Keratinocyte (primary cell): Measurements from ENCODE around the gene TRIM67. TPM values are rescaled to one million over a fixed set of nuclear protein-coding genes. Genes with fewer than 3 reads are reported as not detected.

Source experiments
- DNase-seq: peaks from one replicate; pipeline ENCODE4 v3.0.0-alpha.2; 2011; ENCODE audit warnings: low read depth, missing footprints, low spot score
- FAIRE-seq: peaks from 2 replicates; lab custom pipeline; 2011; peaks lifted over from hg19 to GRCh38; lab: Jason Lieb, UNC
- H2AFZ ChIP-seq: 2 replicates; pipeline ENCODE4 v1.6.0; 2012; ENCODE audit warnings: low read length, control low read depth, inconsistent platforms; ENCODE audit not compliant: control insufficient read depth
- H3K27ac ChIP-seq: 2 replicates; pipeline ENCODE4 v1.5.1; 2011; ENCODE audit warnings: low read length; ENCODE audit not compliant: control insufficient read depth, insufficient read depth
- H3K27me3 ChIP-seq: 3 replicates; pipeline ENCODE4 v1.6.0; 2011; ENCODE audit warnings: low read length; ENCODE audit not compliant: control insufficient read depth, insufficient read depth; ENCODE audit errors: extremely low read depth
- H3K36me3 ChIP-seq, 2 experiments: 2 replicates in 1 of 2; 3 replicates in 1 of 2; pipeline ENCODE4 v1.5.1; 2011; ENCODE audit warnings: low read length in 2 of 2, mild to moderate bottlenecking in 1 of 2; ENCODE audit not compliant: control insufficient read depth in 2 of 2, insufficient read depth in 2 of 2; ENCODE audit errors: extremely low read depth in 1 of 2
- H3K4me1 ChIP-seq: 3 replicates; pipeline ENCODE4 v1.5.1; 2011; ENCODE audit warnings: low read length; ENCODE audit not compliant: control insufficient read depth, insufficient read depth; ENCODE audit errors: extremely low read depth
- H3K4me2 ChIP-seq: 3 replicates; pipeline ENCODE4 v1.6.0; 2011; ENCODE audit warnings: low read depth, low read length; ENCODE audit not compliant: control insufficient read depth, insufficient read depth; ENCODE audit errors: extremely low read depth
- H3K4me3 ChIP-seq, 3 experiments: fragments of 200-600 bp in 1 of 3; sonication (generic) in 1 of 3; 2 replicates in 2 of 3; 3 replicates in 1 of 3; pipeline ENCODE4 v1.5.1; 2011 to 2016; ENCODE audit warnings: low read length in 3 of 3, mild to moderate bottlenecking in 3 of 3, control low read depth in 2 of 3, inconsistent platforms in 1 of 3, low read depth in 1 of 3, mixed read lengths in 1 of 3, mixed run types in 1 of 3, moderate library complexity in 1 of 3; ENCODE audit not compliant: control insufficient read depth in 2 of 3, insufficient read depth in 2 of 3; ENCODE audit errors: extremely low read depth in 1 of 3
- H3K79me2 ChIP-seq: 2 replicates; pipeline ENCODE4 v1.6.0; 2012; ENCODE audit warnings: low read length; ENCODE audit not compliant: control insufficient read depth, insufficient read depth
- H3K9ac ChIP-seq: 3 replicates; pipeline ENCODE4 v1.6.0; 2011; ENCODE audit warnings: low read length; ENCODE audit not compliant: control insufficient read depth, insufficient read depth; ENCODE audit errors: extremely low read depth
- H3K9me1 ChIP-seq: 3 replicates; pipeline ENCODE4 v1.6.0; 2011; ENCODE audit warnings: low read length; ENCODE audit not compliant: control insufficient read depth, insufficient read depth; ENCODE audit errors: extremely low read depth
- H3K9me3 ChIP-seq: 2 replicates; pipeline ENCODE4 v1.5.1; 2012; ENCODE audit warnings: low read depth, low read length; ENCODE audit not compliant: control insufficient read depth
- H4K20me1 ChIP-seq: 3 replicates; pipeline ENCODE4 v1.6.0; 2011; ENCODE audit warnings: low read length; ENCODE audit not compliant: control insufficient read depth, insufficient read depth; ENCODE audit errors: extremely low read depth
- CTCF ChIP-seq, 3 experiments: IDR thresholded peaks in 1 of 3; conservative IDR thresholded peaks in 1 of 3; optimal IDR thresholded peaks in 1 of 3; 2 replicates in 2 of 3; 3 replicates in 1 of 3; pipeline versions ENCODE3 to v1.5.1; 2011; ENCODE audit warnings: low read length in 3 of 3, mild to moderate bottlenecking in 3 of 3, moderate library complexity in 2 of 3, control low read depth in 1 of 3, inconsistent platforms in 1 of 3; ENCODE audit not compliant: insufficient read depth in 2 of 3; ENCODE audit errors: extremely low read depth in 1 of 3
- EZH2 ChIP-seq: IDR thresholded peaks from one replicate; pipeline ENCODE4 v1.6.1; 2012; ENCODE audit warnings: inconsistent platforms, mild to moderate bottlenecking, low read length, moderate library complexity
- dilution Hi-C: fragments of 300-500 bp; cut with MboI; formaldehyde crosslinking; loops from one replicate; pipeline ENCODE4 v1.7.0; 2020; ENCODE audit warnings: low sequenced_read_pairs; ENCODE audit not compliant: extremely low pct_ligation_motif_present
- polyA plus RNA-seq, 5 experiments: library from polyadenylated mRNA; depleted of rRNA in 3 of 5; stranded (reverse) in 3 of 5; stranded (forward) in 1 of 5; unstranded in 1 of 5; fragments of >200 nt; gene quantifications; 1 replicate in 1 of 5; 2 replicates in 3 of 5; 3 replicates in 1 of 5; pipeline versions ENCODE4 v1.2.1 to v1.2.3, GENCODE V29; 2011 to 2012; ENCODE audit warnings: missing spikeins in 2 of 5, low read depth in 1 of 5, low replicate concordance in 1 of 5

The TRIM67 gene
- polyA plus RNA-seq, 1 donor (not counting 4 experiments of a cell fraction or from before 2014, with no cell fraction given): not detected

- no peaks in the 10 kb centered on the region for H3K4me1 ChIP-seq
- no peaks in the 10 kb centered on the region for H4K20me1 ChIP-seq
- H3K36me3 ChIP-seq: no peaks in the 10 kb centered on the region
- H3K79me2 ChIP-seq: no peaks in the 10 kb centered on the region
- FAIRE-seq: no peak
- TF ChIP-seq CTCF (optimal IDR thresholded peaks at IDR 0.05 in 1 of 3, IDR thresholded peaks at IDR 0.05 in 1 of 3, conservative IDR thresholded peaks at IDR 0.05 in 1 of 3; ENCODE audit: extremely low read depth in 1 of 3, insufficient read depth in 2 of 3, low read length in 3 of 3) (no peak), EZH2 (no peak)
- H3K9me1 ChIP-seq: no peaks in the 10 kb centered on the region
- no peak overlapping the region for H3K9ac ChIP-seq
- peaks cover 48% of the 10 kb centered on the region for H3K27me3 ChIP-seq
- DNase-seq: no peak
- H3K27ac ChIP-seq: no peak overlapping the region
- dilution Hi-C loops: no loop called here
- no peaks in the 10 kb centered on the region for H3K9me3 ChIP-seq
- H2AFZ ChIP-seq: no peak overlapping the region
- no peak overlapping the region for H3K4me3 ChIP-seq
- H3K4me2 ChIP-seq: no peak overlapping the region
Observed at GRCh38 chr1:231159202-231159962, 2.5 kb upstream of the TRIM67 start.

- H3K9me3 ChIP-seq: no peaks in the 10 kb centered on the region
- no peak for TF ChIP-seq EZH2
- no peak for TF ChIP-seq CTCF (optimal IDR thresholded peaks at IDR 0.05 in 1 of 3, IDR thresholded peaks at IDR 0.05 in 1 of 3, conservative IDR thresholded peaks at IDR 0.05 in 1 of 3; ENCODE audit: extremely low read depth in 1 of 3, insufficient read depth in 2 of 3, low read length in 3 of 3)
- no peaks in the 10 kb centered on the region for H3K36me3 ChIP-seq
- dilution Hi-C loops: no loop called here
- H3K4me2 ChIP-seq: no peak overlapping the region
- H3K9ac ChIP-seq: no peak overlapping the region
- DNase-seq (no peak), FAIRE-seq (no peak)
- no peaks in the 10 kb centered on the region for H3K79me2 ChIP-seq
- H3K27ac ChIP-seq: no peak overlapping the region
- H3K4me3 ChIP-seq: no peak overlapping the region
- H4K20me1 ChIP-seq: no peaks in the 10 kb centered on the region
- no peaks in the 10 kb centered on the region for H3K4me1 ChIP-seq
- H3K9me1 ChIP-seq: no peaks in the 10 kb centered on the region
- peaks cover 50% of the 10 kb centered on the region for H3K27me3 ChIP-seq
- no peak overlapping the region for H2AFZ ChIP-seq
Observed at GRCh38 chr1:231159963-231160761, 1.7 kb upstream of the TRIM67 start.
